Natural killer cell (primary cell): ENCODE measurements around the gene ZNF407. TPM values are rescaled to one million over a fixed set of nuclear protein-coding genes. Genes with fewer than 3 reads are reported as not detected.

Experiments used
- ATAC-seq, 3 donors: fragments of 150-1000 bp in 2 of 3; fragments of 200-7000 bp in 1 of 3; cut with Tn5 transposase; 1 replicate in 1 of 3; 2 replicates in 2 of 3; pipeline ENCODE4 v1.10.0; 2021; ENCODE audit warnings: mild to moderate bottlenecking in 2 of 3, moderate library complexity in 2 of 3
- DNase-seq, 2 donors: peaks; one replicate each; pipeline versions ENCODE4 v3.0.0 to v3.0.0-alpha.2; 2013 to 2021; ENCODE audit warnings: mixed read lengths in 1 of 2
- H3K27ac ChIP-seq: one replicate; pipeline ENCODE4 v1.5.1; 2013; ENCODE audit warnings: mild to moderate bottlenecking, low read length
- H3K27me3 ChIP-seq: one replicate; pipeline ENCODE4 v1.6.1; 2013; ENCODE audit warnings: low read length; ENCODE audit not compliant: control insufficient read depth, insufficient read depth
- H3K36me3 ChIP-seq: one replicate; pipeline ENCODE4 v1.6.1; 2013; ENCODE audit warnings: low read length; ENCODE audit not compliant: control insufficient read depth, insufficient read depth
- H3K4me1 ChIP-seq: one replicate; pipeline ENCODE4 v1.6.1; 2013; ENCODE audit warnings: low read length; ENCODE audit not compliant: control insufficient read depth, insufficient read depth
- H3K4me3 ChIP-seq: one replicate; pipeline ENCODE4 v1.5.1; 2013; ENCODE audit warnings: low read length
- H3K9me3 ChIP-seq: one replicate; pipeline ENCODE4 v1.6.1; 2013; ENCODE audit warnings: low read length; ENCODE audit not compliant: control insufficient read depth, insufficient read depth
- H3K27ac Mint-ChIP-seq, 2 donors: one replicate each; pipeline ENCODE4 v1.8.0; 2022; ENCODE audit warnings: mild to moderate bottlenecking in 2 of 2, mixed read lengths in 2 of 2, moderate library complexity in 1 of 2
- H3K27me3 Mint-ChIP-seq, 2 donors: one replicate each; pipeline ENCODE4 v1.8.0; 2022; ENCODE audit warnings: low read depth in 2 of 2, mixed read lengths in 2 of 2
- H3K36me3 Mint-ChIP-seq: one replicate; pipeline ENCODE4 v1.8.0; 2022; ENCODE audit warnings: mixed read lengths
- H3K4me1 Mint-ChIP-seq, 2 donors: one replicate each; pipeline ENCODE4 v1.8.0; 2022; ENCODE audit warnings: mixed read lengths in 2 of 2
- H3K4me3 Mint-ChIP-seq: one replicate; pipeline ENCODE4 v1.8.0; 2022; ENCODE audit warnings: mild to moderate bottlenecking, moderate library complexity, mixed read lengths
- H3K9me3 Mint-ChIP-seq, 2 donors: one replicate each; pipeline ENCODE4 v1.8.0; 2022; ENCODE audit warnings: mixed read lengths in 2 of 2
- CTCF ChIP-seq: fragments of 200-600 bp; IDR thresholded peaks from one replicate; pipeline ENCODE4 v1.8.0; 2022; ENCODE audit warnings: antibody characterized with exemption
- WGBS: methylation state at CpG from one replicate; pipeline ENCODE4 v1.1.7; 2013; ENCODE audit warnings: missing lambda C conversion rate; ENCODE audit not compliant: insufficient coverage; 5-methylcytosine and 5-hydroxymethylcytosine counted together
- intact Hi-C: fragments of 100-400 bp; cut with micrococcal nuclease; formaldehyde crosslinking; loops from one replicate; pipeline ENCODE4 v1.14.2; 2022
- total RNA-seq, 4 donors: library from RNA; stranded (reverse); fragments of 120-200 nt in 1 of 4; gene quantifications; one replicate each; pipeline versions ENCODE4 v1.2.3 to v1.2.4, GENCODE V29; 2013 to 2022

Gene ZNF407
- total RNA-seq, 3 donors from 2014 or later (not counting 1 experiment from before 2014, with no cell fraction given), result 28.4 to 36.7 (median 36.3) TPM

- H3K4me1 ChIP-seq, result no peaks in the 10 kb centered on the region
- no peaks in the 10 kb centered on the region for H3K36me3 ChIP-seq
- Mint-ChIP-seq H3K4me1 (peaks cover 15 to 22% of the 10 kb centered on the region in 2 donors), H3K27me3 (no peaks in the 10 kb centered on the region), H3K27ac (no peak overlapping the region), H3K9me3 (no peaks in the 10 kb centered on the region), H3K36me3 (no peaks in the 10 kb centered on the region), H3K4me3 (no peak overlapping the region)
- no peaks in the 10 kb centered on the region for H3K9me3 ChIP-seq
- intact Hi-C loops, result no loop called here
- H3K27ac ChIP-seq, result no peak overlapping the region
- 20% methylated on average over 2 of the region's 3 CpGs for WGBS
- no peak overlapping the region for H3K4me3 ChIP-seq
- H3K27me3 ChIP-seq, result no peaks in the 10 kb centered on the region
- no peak for DNase-seq
- no peak for TF ChIP-seq CTCF
- no peak for ATAC-seq
Observed at GRCh38 chr18:74702950-74703349, 105.3 kb downstream of the ZNF407 start.

- H3K27ac Mint-ChIP-seq, result no peak overlapping the region
- no peaks in the 10 kb centered on the region for H3K9me3 ChIP-seq
- no peak overlapping the region for H3K4me3 Mint-ChIP-seq
- no peak overlapping the region for H3K4me3 ChIP-seq
- no peak for TF ChIP-seq CTCF
- H3K9me3 Mint-ChIP-seq, result no peaks in the 10 kb centered on the region
- no peaks in the 10 kb centered on the region for H3K27me3 ChIP-seq
- peaks cover 17 to 24% of the 10 kb centered on the region in 2 donors for H3K4me1 Mint-ChIP-seq
- H3K27me3 Mint-ChIP-seq, result no peaks in the 10 kb centered on the region
- ATAC-seq, result no peak
- H3K27ac ChIP-seq, result no peak overlapping the region
- no peaks in the 10 kb centered on the region for H3K4me1 ChIP-seq
- no peaks in the 10 kb centered on the region for H3K36me3 Mint-ChIP-seq
- no peaks in the 10 kb centered on the region for H3K36me3 ChIP-seq
- DNase-seq, result no peak
- intact Hi-C loops, result no loop called here
Observed at GRCh38 chr18:74708169-74708568, 110.5 kb downstream of the ZNF407 start.

- peaks cover 14 to 20% of the 10 kb centered on the region in 2 donors for H3K4me1 Mint-ChIP-seq
- 92% methylated on average over 3 of the region's 3 CpGs for WGBS
- no peak for ATAC-seq
- no peak overlapping the region for H3K27ac Mint-ChIP-seq
- intact Hi-C loops, result no loop called here
- DNase-seq, result no peak
- no peaks in the 10 kb centered on the region for H3K36me3 ChIP-seq
- no peak overlapping the region for H3K4me3 ChIP-seq
- H3K4me1 ChIP-seq, result no peaks in the 10 kb centered on the region
- H3K27me3 ChIP-seq, result no peaks in the 10 kb centered on the region
- no peaks in the 10 kb centered on the region for H3K36me3 Mint-ChIP-seq
- no peak overlapping the region for H3K27ac ChIP-seq
- H3K27me3 Mint-ChIP-seq, result no peaks in the 10 kb centered on the region
- TF ChIP-seq CTCF, result no peak
- H3K9me3 Mint-ChIP-seq, result no peaks in the 10 kb centered on the region
- H3K4me3 Mint-ChIP-seq, result no peak overlapping the region
- H3K9me3 ChIP-seq, result no peaks in the 10 kb centered on the region
Observed at GRCh38 chr18:74709452-74709851, 111.8 kb downstream of the ZNF407 start.

DNA sequence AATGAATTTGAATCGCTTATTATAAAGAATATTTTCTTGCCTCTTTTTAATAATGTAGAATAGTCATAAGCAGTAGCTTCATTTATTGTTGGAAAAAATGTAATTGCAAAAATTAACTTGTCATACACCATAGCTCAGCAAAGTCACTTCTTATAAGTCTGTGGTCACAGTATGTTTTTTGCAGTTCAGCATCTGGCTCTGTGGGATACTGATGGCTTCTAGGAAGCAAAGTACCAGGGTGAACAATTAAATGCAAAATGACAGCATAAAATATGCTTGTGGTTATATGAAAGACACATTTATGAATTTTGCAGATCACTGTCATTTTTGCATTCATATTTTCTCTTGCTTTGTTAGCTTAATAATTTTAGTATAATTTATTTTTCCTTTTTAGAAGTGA is 116.5 kb downstream of the ZNF407 start:
- no peak for TF ChIP-seq CTCF
- Mint-ChIP-seq H3K27ac (no peak overlapping the region), H3K27me3 (no peaks in the 10 kb centered on the region), H3K4me1 (peaks cover 9 to 10% of the 10 kb centered on the region in 2 donors), H3K9me3 (no peaks in the 10 kb centered on the region), H3K4me3 (no peak overlapping the region), H3K36me3 (no peaks in the 10 kb centered on the region)
- no peaks in the 10 kb centered on the region for H3K4me1 ChIP-seq
- no peaks in the 10 kb centered on the region for H3K27me3 ChIP-seq
- DNase-seq, result no peak
- H3K9me3 ChIP-seq, result no peaks in the 10 kb centered on the region
- H3K4me3 ChIP-seq, result no peak overlapping the region
- WGBS, result no CpG with 5 or more reads among the region's 1 CpG
- intact Hi-C loops, result no loop called here
- H3K27ac ChIP-seq, result no peak overlapping the region
- ATAC-seq, result no peak
- H3K36me3 ChIP-seq, result no peaks in the 10 kb centered on the region
